ENCODE measurements around the gene LRRTM3. TPM values are rescaled to one million over a fixed set of nuclear protein-coding genes. Genes with fewer than 3 reads are reported as not detected.

LRRTM3 gene
- total RNA-seq, 1 donor from 2014 or later = not detected

GRCh38 chr10:66919248-66919647, 6.6 kb upstream of the LRRTM3 start:
- no peak for DNase-seq (ENCODE audit: low read depth)
- Histone ChIP-seq H3K27me3 (ENCODE audit: control insufficient read depth, insufficient read depth, low read length) (no peaks in the 10 kb centered on the region), H3K36me3 (ENCODE audit: control insufficient read depth, insufficient read depth, low read length) (no peaks in the 10 kb centered on the region), H3K4me3 (ENCODE audit: low read depth, low read length) (no peak overlapping the region)
- no peak for TF ChIP-seq CTCF (IDR thresholded peaks at IDR 0.05; ENCODE audit: insufficient read depth, low read length, poor library complexity, severe bottlenecking)

- H3K36me3 ChIP-seq (ENCODE audit: control insufficient read depth, insufficient read depth, low read length) = no peaks in the 10 kb centered on the region
- DNase-seq (ENCODE audit: low read depth) = no peak
- no peak for TF ChIP-seq CTCF (IDR thresholded peaks at IDR 0.05; ENCODE audit: insufficient read depth, low read length, poor library complexity, severe bottlenecking)
- peaks cover 22% of the 10 kb centered on the region for H3K27me3 ChIP-seq (ENCODE audit: control insufficient read depth, insufficient read depth, low read length)
- no peak overlapping the region for H3K4me3 ChIP-seq (ENCODE audit: low read depth, low read length)
These were observed 1.0 kb upstream of the LRRTM3 start for GRCh38 chr10:66924674-66925345.

GRCh38 chr10:66925373-66925772, 463 bp upstream of the LRRTM3 start:
- Histone ChIP-seq H3K27me3 (ENCODE audit: control insufficient read depth, insufficient read depth, low read length) (peaks cover 22% of the 10 kb centered on the region), H3K4me3 (ENCODE audit: low read depth, low read length) (no peak overlapping the region), H3K36me3 (ENCODE audit: control insufficient read depth, insufficient read depth, low read length) (no peaks in the 10 kb centered on the region)
- no peak for DNase-seq (ENCODE audit: low read depth)
- no peak for TF ChIP-seq CTCF (IDR thresholded peaks at IDR 0.05; ENCODE audit: insufficient read depth, low read length, poor library complexity, severe bottlenecking)

- no peaks in the 10 kb centered on the region for H3K36me3 ChIP-seq (ENCODE audit: control insufficient read depth, insufficient read depth, low read length)
- no peak for TF ChIP-seq CTCF (IDR thresholded peaks at IDR 0.05; ENCODE audit: insufficient read depth, low read length, poor library complexity, severe bottlenecking)
- no peak for DNase-seq (ENCODE audit: low read depth)
- H3K4me3 ChIP-seq (ENCODE audit: low read depth, low read length) = no peak overlapping the region
- peaks cover 22% of the 10 kb centered on the region for H3K27me3 ChIP-seq (ENCODE audit: control insufficient read depth, insufficient read depth, low read length)
These were observed 1.0 kb downstream of the LRRTM3 start for GRCh38 chr10:66926841-66927240.

- Histone ChIP-seq H3K36me3 (ENCODE audit: control insufficient read depth, insufficient read depth, low read length) (no peaks in the 10 kb centered on the region), H3K27me3 (ENCODE audit: control insufficient read depth, insufficient read depth, low read length) (peaks cover 22% of the 10 kb centered on the region), H3K4me3 (ENCODE audit: low read depth, low read length) (no peak overlapping the region)
- TF ChIP-seq CTCF (IDR thresholded peaks at IDR 0.05; ENCODE audit: insufficient read depth, low read length, poor library complexity, severe bottlenecking) = no peak
- DNase-seq (ENCODE audit: low read depth) = no peak
These were observed 1.6 kb downstream of the LRRTM3 start for GRCh38 chr10:66927251-66927935.
